ENCODE data around the gene PRRG3.

Gene PRRG3

DNA sequence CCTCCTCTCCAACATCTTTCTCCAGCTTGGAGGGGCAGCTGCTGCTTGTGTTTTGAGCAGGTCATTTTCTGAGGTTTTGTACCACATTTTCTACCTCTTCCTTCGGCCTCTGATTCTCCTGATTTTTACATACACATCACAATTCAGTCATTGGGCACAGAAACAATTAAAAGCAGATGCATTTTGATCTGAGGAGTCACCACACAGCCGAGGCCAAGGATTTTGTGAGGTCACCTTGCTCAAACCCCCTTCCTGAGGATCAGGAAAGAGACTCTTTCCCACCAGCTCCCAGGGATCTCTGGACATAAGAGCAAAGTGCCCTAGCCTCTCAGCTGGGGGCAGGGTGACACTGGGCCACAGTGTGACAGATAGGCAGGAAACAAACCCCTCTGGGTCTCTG, 15.2 kb downstream of the PRRG3 start:
- no peak for DNase-seq

DNA sequence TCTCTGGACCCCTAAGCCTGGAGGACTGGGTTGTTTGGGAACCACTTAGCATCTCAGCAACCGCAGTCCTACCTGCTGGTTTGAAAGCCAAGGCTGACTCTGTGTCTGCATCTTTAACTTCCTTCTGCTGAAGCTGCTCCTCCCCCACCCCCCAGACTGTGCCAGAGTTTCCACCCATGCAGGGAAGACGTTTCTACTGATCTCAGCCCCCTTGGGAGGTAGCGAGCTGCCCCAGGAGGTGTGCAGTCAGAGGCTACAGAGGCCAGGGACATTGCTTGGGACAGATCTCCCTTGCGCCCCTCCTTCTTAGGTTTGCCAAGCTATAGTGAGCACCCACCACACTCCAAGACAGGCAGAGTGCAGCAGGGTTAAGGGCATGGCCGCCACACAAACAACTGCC, 15.9 kb downstream of the PRRG3 start:
- DNase-seq, result no peak

DNA sequence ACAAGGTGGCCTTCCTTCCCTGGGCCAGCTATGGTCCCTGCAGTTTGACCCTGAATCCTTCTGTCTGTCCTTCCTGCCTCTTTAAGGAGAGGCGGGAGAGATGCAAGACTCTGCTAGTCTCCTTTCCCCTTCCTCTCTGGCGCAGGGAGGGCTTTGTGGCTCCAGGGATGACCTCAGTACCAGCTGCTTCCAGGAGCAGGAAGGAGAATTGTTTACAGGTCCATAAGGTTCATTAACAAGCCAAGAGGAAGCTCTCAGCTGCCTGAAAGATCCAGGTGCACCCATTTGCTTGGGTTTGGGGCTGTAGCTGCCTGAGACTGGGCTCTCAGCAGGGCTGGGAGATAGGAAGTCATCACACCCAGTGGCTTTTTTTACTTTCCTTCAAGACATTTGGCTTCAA, 16.5 kb downstream of the PRRG3 start:
- peak in 1 of 3 experiments; percentile 32 for DNase-seq

DNA sequence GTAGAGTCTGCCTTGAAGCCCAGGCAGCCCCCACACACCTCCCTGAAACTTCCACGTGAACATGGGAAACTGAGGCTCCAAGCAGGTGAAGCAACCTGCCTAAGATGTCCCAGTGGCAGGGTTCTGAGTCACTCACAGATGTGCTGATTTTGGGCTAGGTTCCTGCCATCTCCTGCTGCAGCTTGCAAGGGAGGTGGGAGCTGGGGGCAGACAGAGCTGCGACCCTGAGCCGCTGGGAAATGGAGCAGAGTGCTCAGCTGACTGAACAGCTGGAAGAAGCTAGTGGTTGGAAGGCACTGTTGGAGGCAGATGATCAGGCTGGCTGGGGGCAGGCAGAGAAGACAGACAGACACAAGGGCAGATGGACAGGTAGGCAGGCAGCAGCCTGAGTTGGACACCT, 17.0 kb downstream of the PRRG3 start:
- no peak for DNase-seq

DNA sequence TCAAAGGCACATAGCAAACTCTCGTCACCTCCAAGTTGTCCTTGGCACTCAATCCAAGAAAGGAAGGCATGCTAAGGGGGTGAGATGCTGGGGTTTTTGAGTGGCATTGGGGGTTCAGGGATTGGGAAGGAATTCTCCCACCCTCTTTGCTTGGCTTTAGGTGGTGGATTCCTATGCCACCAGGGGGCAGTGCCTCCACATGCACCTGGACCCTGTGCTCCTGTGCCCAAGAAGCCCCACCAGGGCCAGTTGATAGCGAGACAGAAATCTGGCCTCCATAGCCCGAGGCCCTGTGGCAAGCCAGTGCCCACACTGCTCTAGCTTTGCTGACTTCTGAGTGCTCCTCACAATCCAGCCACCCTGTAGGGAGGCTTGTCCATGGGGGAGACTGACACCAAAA, 18.6 kb downstream of the PRRG3 start:
- DNase-seq, result peak in 2 of 3 experiments; percentile 14 to 38

DNA sequence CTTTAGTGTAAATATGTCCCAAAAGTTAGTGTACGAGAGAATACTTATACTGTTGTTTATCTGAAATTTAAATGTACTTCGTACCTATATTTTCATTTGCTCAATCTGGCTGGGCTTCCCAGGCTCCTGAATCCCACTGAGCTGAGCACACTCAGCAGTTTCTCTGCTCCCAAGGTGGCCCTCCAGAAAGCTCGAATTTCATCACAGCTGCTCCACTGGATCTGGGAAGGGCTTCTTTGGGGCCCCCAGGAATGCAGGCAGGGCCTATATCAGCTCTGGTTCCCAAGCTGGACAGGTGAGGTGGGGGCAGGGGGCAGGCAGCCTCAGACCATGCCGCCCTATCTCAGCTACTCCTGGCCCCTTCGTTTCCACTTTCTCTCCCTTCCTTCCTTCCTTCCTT, 19.1 kb downstream of the PRRG3 start:
- no peak for DNase-seq

DNA sequence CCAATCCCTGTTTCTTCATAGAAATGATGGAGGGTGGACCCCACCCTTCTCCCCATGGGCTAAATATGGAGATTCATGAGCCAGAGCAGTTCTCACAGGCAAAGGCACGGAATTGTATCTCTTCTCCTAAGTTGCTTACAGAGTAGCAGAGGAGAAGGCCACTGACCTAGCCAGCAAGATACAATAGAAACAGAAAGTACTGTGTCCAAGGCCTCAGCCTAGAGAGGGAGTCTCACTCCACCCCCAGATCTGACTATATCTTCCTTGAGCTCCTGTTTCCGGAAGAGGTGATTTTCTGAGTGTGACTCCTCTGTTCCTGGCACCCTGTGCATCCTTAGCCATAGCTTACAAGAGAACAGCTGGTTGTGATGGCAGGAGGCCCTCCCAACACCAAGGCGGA, 20.5 kb downstream of the PRRG3 start, which contains the start of gene FATE1:
Gene FATE1, plus strand, starts transcription at position 284 of the 400 bp plus-strand sequence. Its CDS starts 85 bp downstream, at position 369.
- no peak for DNase-seq

DNA sequence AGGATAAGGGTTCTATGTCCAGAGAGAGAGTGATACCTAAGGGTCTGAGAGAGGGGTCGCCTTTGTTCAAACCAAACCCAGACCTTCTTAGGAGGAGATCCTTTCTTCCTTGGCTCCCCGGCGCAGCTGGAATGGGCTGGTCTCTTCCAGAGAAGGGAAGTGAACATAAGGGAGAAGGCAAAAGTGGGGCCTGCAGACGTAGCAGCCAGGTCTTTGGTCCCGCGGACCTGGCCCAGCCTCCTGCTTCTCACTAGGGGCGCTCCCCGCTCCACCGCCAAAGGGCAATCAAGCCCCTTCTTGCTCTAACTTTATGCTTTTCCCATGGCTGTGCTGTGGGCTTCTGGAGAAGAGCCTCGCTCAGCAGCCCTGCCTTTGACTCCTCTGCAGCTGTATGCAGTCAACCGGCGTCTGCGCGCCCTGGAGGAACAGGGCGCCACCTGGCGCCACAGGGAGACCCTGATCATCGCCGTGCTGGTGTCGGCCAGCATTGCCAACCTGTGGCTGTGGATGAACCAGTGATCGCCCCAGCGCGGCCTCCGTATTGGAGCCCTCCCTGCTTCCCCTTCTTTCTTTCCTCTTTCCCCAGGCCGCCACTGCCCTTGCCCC, 27.1 kb downstream of the PRRG3 start:
- DNase-seq, result peak in 1 of 3 experiments; percentile 55

DNA sequence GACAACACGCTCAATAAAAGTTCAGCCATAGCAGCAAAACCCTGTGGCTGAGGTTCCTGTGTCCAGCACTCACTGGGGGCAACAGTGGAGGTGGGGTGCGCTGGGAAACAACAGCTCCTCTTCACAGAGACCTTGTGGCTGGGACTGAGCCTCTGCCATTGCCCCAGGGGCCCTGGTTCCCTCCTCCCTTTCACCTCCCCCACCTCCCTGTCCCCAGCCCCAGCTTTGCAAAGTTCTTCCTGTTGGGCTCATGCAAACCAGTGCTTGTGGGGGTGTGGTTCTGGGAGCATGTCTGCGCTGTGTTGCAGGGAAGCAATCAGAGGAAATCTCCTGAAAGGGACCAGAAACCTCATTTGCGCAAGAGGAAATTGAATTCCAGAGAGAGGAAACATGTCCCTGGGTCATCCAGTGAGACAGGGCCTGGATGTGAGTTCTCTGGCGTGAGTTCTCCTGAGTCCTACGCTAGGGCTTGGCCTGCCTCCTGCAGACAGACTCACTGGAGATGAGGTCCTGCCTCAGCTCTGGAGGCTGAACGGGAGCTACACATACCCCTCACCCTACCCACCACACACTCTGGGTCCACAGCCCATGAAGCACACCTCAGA, 28.0 kb downstream of the PRRG3 start:
- DNase-seq, result no peak

DNA sequence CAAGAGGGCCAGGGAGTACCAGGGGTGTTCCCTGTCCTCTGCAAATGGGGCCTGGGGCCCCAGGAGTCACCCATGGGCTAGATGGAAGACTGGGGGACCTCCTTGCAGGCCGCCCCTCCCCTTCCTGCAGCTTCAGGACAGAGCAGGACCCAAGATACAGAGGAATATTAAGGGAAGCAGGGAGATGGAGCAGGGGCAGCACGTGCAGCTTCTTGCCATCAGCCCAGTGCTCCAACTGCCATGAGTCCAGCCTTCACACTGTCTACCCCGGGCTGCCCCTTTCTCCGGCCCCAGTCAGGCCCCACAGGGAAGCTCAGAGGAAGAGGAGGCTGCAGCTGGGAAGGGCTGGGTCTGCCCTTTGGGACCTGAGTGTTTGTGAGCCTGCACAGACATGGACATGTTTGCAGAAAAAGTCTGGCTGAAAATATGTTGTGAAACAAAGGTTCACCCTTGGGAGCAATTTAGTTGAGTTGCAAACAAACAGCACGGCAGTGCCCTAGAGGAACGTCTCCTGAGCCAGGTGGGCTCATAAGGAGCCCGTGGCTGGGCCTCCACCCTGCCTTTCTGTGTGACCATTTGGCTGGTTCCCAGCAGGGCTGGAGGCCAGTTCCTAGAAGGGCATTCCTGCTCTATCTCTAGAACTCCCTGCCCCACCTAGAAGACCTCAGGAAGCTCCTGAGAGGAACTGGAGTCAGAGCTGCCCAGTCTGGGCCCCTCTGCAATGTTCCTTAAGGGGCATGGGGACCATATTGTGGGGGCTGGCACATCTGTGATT, 29.5 kb downstream of the PRRG3 start:
- DNase-seq, result no peak

DNA sequence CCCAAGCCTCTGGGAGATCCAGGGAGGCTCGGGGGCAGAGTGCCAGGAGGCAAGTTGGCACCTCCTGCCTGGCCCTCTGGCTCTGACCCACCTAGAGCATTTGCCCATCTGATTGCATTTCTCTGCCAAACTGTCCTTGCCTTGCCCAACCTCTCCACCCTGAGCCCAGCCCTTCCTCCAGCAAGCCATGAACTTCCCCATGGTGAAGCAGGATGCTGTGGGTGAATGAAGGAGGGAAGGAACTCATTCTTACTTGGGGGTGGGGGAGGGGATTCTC, 30.0 kb downstream of the PRRG3 start:
- no peak for DNase-seq

DNA sequence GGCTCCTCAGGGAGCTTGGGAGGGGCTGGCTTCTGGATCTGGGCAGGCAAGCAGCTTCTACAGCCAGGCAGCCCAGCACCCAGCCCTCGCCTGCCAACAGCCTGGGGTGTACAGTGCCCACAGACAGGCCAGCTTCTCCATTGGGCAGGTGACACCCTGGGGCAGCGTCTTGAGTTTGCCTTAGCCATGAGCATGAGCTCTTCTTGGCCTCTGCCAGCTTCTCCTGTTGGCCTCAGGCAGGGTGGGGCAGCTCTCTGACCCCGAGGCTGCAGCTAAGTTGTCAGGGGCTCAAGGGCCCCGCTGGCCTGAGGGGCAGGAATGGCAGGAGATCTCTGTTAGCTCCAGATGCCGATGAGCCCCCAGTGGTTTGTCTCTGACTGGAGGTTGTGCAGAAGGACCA, 31.5 kb downstream of the PRRG3 start:
- DNase-seq, result no peak

DNA sequence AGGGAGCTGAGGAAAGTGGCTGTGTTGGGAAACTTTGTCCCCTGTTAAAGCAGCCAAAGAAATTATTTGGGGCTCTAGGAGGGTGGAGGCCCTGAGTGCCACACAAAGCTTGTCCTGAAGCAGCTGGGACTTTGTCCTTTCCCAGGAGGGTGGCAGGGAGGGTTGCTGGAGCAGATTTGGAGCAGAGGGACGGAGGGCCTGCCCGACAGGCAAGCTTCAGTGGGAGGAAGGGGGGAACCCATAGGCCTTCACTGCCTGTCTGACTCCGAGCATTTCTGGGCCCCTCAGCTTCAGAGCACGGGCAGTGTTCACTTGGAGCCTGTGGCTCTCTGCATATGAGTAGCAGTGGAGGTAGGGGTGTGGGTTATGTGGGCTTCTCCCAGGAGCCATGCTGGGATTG, 32.1 kb downstream of the PRRG3 start:
- DNase-seq, result no peak

DNA sequence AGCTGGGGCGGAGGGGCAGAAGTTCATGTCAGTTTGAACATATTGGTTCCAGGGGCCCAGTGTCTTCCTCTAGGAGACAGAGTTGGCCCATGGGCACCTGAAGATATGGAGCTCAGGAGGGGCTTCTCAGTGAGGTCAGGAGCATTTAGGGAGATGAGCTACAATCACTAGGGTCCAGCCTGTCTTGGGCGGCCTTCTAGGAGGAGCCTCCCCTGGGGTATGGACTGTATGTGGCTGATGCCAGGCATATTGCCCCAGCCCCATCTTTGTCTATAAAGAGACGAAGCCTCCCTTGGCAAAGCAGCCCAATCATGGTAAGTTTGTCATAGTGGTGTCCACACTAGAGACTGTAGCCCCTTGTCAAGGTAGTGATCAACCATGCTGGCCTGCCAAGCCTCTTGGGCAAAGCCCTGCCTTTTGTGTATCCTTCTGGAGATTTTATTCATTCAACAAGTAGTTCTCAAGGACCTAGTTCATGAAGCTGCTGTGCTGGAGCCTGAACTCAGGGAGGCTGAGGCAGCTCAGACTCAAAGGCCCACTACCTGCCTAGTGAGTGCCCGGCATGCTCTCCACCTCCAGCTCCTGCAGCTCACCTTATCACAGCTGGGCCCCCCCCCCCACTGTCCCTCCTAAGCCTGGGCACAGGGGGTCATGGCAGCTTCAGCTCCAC, 33.9 kb downstream of the PRRG3 start:
- DNase-seq, result no peak

DNA sequence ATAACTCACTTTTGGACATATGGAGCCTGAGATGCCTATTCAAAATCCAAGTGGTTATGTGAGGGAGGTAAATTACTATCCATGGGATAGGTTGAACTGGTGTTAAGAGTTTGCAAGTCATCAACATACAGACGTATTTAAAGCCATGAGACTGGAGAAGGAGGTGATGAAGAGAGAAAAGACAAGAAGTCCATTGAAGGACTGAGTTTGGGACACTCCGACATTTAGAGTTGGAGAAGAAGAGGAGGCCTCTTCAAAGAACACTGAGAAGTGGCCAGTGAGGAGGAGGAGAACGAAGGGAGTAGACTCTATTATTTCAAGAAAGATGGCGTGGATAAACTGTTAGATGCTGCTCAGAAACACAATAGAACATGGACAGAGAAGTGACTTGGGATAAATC, 39.2 kb downstream of the PRRG3 start, which contains the start of gene CNGA2:
Gene CNGA2, plus strand, starts transcription at position 301 of the 400 bp plus-strand sequence. CDS start 3,738 bp downstream, outside the sequence.
- no peak for DNase-seq

DNA sequence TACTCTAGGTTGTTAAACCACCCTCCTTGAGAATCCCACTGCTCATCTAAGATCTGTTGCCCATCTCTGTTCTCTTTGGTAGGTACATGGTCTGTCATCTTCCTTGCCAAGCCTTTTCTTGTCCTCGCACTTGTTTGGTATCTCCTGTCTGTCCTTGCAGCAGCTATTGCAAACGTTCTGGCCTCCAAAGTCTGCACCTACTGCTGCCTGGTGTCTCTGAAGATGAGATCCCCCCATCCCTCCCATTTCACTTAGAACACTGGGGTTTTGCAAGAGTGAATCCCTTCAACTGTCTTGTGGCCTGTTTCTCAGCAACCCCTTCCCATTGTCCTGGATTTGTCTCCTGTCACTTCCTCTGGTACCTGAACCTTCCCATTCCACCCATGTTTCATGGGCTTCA, 40.0 kb downstream of the PRRG3 start:
- no peak for DNase-seq

DNA sequence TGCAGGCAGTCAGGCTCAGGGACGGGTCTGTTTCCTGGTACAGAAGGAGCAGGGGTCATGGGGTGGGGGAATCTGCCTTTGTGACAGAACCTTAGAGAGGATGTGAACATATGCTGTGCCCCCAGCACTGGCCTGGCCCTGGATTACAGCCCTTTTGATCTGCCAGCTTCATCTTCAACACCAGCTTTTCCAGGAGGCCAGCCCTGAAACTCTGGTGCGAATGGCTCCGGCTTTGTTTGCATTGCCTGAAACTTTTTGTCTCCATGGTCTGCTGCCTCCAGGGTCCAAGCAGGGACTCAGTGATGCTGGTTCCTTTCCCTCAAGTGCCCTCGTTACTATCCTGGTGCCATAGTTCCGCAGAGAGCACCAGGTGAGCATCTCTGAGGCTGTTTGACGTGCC, 41.4 kb downstream of the PRRG3 start:
- DNase-seq, result peak in 1 of 3 experiments; percentile 42

DNA sequence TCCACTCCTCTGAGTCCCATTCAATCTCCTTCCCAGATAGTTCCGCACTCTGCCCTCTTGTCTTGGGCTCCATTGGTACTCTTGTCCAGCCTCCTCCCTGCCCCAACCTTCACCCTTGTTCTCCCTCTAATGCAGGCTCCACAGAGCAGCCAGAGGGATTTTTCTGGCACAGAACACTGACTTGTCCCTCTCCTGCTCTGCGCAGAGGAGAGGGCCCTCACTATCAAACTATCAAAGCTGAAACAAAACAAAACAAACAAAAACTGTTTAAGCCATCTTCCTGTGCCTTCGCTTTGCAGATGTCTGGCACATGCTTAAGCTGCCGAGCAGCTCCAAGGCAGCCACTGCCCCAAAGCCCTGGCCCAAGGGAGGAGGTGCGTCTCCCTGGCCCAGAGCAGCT, 42.2 kb downstream of the PRRG3 start:
- no peak for DNase-seq

DNA sequence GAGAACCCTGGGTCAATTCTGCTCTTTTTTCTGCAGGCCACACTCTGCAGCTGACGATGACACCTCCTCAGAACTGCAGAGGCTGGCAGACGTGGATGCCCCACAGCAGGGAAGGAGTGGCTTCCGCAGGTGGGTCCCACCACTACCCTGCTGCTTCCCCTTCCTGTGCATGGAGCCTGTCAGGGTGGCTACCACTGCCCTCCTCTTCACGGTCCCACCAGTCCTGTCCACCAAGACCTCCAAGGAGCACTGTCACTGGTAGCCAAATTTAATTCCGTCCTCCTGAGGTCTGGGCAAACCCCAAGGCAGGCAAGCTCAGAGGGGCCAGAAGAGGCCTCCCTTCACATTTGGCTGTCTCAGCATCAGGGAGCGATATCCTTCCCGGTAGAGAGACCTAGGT, 43.5 kb downstream of the PRRG3 start:
- no peak for DNase-seq

DNA sequence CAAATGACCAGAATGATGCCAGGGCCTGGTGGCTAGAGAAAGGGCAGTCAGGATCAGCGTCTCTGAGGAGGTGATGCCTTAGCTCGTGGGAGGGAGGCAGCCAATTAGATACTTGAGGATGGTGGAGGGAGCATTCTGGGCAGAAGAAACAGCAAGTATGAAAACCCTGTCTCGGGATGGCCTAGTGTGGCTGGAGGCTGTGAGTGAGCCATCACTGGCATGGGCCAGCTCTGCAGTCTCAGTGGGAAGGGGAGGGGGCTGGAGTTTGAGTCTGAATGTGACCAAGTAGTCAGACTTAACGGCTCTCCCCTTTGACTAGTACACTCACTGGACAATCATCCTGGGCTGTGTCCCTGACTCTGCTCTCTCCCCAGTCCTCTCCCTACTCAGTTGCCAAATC, 46.3 kb downstream of the PRRG3 start:
- DNase-seq, result no peak

DNA sequence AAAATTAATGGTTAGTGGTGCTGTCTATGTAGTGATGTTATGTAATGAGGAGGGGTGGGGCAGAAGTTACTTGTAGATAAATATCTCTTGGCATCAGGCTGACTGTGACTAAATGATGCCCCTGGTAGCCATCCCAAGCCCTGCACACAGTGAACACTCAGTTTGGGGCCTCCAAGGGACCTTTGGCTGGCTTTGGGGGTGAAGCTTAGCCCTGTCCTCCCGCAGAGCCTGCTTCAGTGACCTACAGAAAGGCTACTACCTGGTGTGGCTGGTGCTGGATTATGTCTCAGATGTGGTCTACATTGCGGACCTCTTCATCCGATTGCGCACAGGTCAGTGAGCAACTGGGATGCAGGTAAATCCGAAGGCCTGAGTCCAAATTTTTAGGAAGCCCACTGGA, 47.1 kb downstream of the PRRG3 start:
- DNase-seq, result no peak

DNA sequence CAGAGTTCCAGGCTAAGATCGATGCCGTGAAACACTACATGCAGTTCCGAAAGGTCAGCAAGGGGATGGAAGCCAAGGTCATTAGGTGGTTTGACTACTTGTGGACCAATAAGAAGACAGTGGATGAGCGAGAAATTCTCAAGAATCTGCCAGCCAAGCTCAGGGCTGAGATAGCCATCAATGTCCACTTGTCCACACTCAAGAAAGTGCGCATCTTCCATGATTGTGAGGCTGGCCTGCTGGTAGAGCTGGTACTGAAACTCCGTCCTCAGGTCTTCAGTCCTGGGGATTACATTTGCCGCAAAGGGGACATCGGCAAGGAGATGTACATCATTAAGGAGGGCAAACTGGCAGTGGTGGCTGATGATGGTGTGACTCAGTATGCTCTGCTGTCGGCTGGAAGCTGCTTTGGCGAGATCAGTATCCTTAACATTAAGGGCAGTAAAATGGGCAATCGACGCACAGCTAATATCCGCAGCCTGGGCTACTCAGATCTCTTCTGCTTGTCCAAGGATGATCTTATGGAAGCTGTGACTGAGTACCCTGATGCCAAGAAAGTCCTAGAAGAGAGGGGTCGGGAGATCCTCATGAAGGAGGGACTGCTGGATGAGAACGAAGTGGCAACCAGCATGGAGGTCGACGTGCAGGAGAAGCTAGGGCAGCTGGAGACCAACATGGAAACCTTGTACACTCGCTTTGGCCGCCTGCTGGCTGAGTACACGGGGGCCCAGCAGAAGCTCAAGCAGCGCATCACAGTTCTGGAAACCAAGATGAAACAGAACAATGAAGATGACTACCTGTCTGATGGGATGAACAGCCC, 48.6 kb downstream of the PRRG3 start:
- DNase-seq, result no peak

DNA sequence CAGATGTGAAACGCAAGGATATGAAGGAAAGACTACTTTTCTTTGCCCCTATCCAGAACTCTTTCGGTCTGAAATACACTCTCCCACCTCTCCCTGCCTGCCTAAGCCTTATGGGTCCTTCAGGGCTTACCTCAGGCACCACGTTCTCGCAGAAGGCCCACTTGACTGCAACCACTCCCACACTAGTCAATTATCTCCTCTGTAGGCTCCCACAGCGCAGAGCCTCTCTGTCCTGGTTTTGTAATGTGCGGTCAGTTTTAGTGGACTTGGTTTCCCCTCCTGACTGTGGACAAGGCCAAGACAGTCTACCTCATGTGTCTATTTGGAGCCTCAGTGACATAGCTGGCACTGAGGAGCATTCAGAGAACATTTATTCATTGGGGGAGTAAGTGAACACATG, 50.4 kb downstream of the PRRG3 start:
- DNase-seq, result no peak

All from NCI-H1417 (cell line).